ENCODE results near the gene IL32.
"Not testable (repeated sequence)": the region's sequence is repeated elsewhere in the genome, so short reads cannot be mapped to it uniquely, and the experiment has no call there.

IL32 gene

DNA sequence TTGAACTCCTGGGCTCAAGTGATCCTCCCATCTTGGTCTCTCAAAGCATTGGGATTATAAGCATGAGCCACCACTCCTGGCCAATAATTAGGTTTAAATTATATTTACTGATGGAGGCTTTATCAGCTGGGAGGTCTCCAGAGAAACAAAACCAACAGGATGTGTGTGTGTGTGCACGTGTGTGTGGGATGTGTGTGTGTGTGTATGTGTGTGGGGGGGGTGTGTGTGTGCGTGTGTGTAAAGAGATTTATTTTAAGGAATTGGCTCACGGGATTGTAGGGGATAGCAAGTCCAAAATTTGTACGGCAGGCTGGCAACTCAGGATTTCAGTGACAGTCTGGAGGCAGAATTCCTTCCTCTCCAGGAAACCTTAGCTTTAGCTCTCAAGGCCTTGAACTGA, 14.4 kb upstream of the IL32 start:
- in situ Hi-C loops (cut with MboI; ENCODE audit: low sequenced_read_pairs), result no loop called here

DNA sequence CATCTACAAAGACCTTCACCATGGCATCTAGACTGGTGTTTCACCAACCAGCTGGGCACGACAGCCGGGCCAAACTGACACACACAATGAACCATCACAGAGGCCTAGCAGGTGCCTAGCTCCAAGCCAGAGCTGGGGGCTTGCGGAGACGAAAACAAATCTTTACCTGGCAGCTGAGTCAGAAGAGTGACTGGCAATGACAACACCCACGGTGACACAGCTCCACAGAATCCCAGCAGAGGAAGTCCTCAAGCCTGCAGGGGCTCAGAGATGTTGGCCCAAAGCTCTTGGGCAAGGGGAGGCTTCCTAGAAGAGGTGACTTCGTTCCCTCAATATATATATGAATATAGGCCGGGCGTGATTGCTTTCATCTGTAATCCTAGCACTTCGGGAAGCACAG, 13.9 kb upstream of the IL32 start:
- in situ Hi-C loops (cut with MboI; ENCODE audit: low sequenced_read_pairs), result no loop called here

GRCh38 chr16:3052571-3053329, 12.7 kb upstream of the IL32 start:
- in situ Hi-C loops (cut with MboI; ENCODE audit: low sequenced_read_pairs), result not testable (repeated sequence)

DNA sequence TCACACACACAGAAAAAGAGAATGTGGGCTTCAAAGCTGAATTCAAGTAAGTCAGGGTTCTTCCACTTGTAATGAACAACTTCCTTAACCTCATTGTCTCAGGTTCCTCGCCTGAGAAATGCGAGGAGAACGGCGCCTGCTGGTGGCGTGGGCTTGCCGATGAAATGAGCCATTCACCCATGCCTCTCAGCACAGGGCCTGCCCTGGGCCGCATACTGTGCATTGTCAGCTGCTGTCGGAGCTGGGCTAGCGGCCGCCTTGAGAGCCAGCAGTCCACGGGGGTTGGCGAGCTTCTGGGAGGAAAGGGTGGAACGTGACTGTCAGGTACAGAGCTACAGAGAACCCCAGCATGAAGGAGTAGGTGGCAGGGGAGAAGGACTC, 12.1 kb upstream of the IL32 start:
- in situ Hi-C loops (cut with MboI; ENCODE audit: low sequenced_read_pairs), result not testable (repeated sequence)

- in situ Hi-C loops (cut with MboI; ENCODE audit: low sequenced_read_pairs), result no loop called here
These were observed 10.3 kb upstream of the IL32 start for GRCh38 chr16:3054965-3055733.

DNA sequence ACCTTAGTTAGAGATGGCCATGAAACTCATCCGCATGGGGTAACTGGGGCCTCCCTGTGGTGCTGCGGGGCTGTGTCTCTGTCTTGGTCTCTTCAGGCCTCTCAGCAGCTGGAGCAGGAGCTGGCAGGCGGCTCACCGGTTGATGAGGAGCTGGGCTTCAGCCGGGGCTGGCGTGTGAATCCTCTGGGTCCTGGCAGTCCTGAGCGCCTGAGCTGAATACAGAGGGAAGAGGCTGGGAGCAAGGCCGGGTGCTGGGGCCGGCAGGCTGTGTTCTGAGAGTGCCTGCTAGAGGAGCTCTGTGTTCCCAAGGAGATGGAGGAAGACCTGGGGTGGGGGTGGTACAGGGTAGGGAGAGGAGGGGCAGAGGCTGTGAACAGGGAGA, 9.7 kb upstream of the IL32 start:
- in situ Hi-C loops (cut with MboI; ENCODE audit: low sequenced_read_pairs), result not testable (repeated sequence)

DNA sequence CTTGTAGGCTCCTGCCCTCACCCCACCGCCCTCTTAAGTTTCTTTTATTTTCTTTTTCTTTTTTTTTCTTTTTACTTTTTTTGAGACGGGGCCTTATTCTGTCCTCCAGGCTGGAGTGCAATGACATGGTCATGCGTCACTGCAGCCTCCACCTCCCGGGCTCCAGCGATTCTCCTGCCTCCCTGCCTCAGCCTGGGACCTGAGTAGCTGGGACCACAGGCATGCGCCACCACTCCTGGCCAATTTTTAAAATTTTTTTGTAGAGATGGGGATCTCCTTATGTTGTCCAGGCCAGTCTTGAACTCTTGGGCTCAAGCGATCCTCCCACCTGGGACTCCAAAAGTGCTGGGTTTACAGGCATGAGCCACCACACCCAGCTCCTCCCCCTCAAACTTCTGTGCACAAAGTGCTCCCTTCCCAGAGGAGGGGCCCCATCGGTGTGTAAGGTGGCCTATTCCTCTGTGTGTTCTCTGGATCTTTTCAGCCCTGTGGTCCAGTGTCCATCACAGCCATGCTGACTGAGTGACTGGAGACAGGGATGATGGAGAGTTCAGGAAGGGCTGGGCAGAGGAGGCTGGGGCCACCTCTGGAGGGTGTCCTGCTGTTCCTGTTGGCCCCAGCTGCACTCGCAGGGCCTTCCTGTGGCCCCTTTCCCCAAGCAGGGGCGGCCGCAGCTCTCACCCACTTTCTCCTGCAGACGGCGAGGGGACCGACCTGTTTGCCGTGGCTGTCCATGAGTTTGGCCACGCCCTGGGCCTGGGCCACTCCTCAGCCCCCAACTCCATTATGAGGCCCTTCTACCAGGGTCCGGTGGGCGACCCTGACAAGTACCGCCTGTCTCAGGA, 8.9 kb upstream of the IL32 start:
- in situ Hi-C loops (cut with MboI; ENCODE audit: low sequenced_read_pairs), result no loop called here

- in situ Hi-C loops (cut with MboI; ENCODE audit: low sequenced_read_pairs), result no loop called here
These were observed 8.0 kb upstream of the IL32 start for GRCh38 chr16:3057181-3058138.

DNA sequence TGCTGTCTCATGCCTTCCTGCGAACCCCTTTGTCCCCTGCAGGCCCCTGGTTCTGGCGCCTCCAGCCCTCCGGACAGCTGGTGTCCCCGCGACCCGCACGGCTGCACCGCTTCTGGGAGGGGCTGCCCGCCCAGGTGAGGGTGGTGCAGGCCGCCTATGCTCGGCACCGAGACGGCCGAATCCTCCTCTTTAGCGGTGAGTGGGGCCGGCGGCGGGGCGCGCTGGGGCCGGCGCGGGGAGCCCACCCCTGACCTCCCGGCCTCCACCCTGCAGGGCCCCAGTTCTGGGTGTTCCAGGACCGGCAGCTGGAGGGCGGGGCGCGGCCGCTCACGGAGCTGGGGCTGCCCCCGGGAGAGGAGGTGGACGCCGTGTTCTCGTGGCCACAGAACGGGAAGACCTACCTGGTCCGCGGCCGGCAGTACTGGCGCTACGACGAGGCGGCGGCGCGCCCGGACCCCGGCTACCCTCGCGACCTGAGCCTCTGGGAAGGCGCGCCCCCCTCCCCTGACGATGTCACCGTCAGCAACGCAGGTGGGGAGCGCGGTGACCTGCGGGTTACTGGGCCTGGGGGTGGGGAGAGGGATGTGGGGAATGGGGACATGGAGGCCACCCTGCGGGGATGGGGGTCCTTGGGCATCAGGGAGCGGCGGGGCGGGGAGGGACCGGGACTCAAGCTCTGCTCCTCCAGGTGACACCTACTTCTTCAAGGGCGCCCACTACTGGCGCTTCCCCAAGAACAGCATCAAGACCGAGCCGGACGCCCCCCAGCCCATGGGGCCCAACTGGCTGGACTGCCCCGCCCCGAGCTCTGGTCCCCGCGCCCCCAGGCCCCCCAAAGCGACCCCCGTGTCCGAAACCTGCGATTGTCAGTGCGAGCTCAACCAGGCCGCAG, 7.1 kb upstream of the IL32 start:
- in situ Hi-C loops (cut with MboI; ENCODE audit: low sequenced_read_pairs), result no loop called here

- in situ Hi-C loops (cut with MboI; ENCODE audit: low sequenced_read_pairs), result no loop called here
These were observed 6.3 kb upstream of the IL32 start for GRCh38 chr16:3059041-3059722.

DNA sequence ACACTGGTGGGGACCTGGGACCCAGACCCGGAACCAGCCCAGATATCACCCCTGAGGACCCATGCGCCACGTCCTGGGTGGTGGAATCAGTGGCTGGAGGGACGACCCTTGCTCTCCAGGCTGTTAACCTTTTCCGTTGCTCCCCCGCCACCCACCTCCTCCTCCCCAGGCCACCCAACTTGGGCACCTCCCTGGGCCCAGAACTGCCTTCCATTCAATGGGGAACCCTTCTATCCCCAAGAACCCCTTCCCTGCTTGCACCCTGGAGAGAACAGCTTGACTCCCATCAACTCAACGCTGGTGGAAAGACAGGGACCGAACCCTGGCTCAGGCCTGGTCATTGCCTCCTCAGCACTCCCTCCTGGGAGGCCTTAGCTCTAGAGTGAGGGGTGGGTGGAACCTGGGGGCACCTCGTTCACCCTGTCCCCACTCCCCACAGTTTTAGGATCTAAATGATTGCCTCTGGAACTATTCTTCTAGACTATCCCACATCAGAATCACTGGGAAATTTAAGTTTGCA, 5.7 kb upstream of the IL32 start:
- in situ Hi-C loops (cut with MboI; ENCODE audit: low sequenced_read_pairs), result loop anchor here (5.0 kb wide), 1 partner anchor 68 kb away; no protein-coding TSS in a partner anchor

- in situ Hi-C loops (cut with MboI; ENCODE audit: low sequenced_read_pairs), result loop anchor here (5.0 kb wide), 1 partner anchor 67 kb away; no protein-coding TSS in a partner anchor
These were observed 4.9 kb upstream of the IL32 start for GRCh38 chr16:3060339-3061127.

DNA sequence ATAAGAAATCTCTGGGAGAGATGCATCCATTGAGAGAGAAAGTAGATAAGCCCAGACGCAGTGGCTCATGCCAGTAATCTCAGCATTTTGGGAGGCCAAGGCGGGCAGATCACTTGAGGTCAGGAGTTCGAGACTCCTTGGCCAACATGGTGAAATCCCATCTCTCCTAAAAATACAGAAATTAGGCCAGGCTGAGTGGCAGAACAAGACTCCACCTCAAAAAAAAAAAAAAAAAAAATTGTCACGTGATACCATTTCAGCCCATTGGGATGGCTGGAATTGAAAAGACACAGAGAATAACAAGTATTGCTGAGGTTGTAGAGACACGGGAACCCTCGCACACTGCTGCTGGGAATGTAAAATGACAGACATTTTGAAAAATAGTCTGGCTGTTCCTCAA, 2.9 kb upstream of the IL32 start:
- in situ Hi-C loops (cut with MboI; ENCODE audit: low sequenced_read_pairs), result loop anchor here (5.0 kb wide), 1 partner anchor 65 kb away; no protein-coding TSS in a partner anchor

DNA sequence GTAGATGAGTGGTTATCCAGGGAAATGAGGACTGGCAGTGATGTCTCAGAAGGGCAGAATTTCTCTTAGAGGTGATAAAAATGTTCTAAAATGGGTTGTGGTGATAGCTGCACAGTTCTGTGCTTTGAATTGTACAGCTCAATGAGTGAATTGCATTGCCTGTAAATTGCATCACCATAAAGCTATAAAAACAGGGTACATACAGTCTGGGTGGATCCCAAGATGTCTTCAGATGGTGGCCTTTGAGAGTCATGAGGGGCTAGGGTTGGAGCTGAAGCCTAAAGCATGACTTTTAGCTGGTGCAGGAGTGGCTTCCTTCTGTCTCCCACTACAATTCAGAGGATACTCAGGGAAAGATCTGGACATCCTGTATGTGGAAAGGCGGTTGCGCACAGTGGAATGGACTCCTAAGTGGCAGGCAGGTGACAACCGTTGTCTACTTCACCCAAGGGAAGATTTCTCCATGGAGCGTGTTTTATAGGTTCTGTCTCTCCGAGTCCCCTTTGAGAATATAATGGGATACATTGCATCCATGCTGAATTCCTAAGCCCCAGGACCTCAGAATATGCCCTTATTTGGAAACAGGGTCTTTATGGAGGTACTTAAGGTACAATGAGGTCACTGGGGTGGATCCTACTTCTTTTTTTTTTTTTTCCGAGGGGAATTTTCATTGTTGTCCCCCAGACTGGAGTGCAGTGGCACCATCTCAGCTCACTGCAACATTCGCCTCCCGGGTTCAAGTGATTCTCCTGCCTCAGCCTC, 1.6 kb upstream of the IL32 start:
- in situ Hi-C loops (cut with MboI; ENCODE audit: low sequenced_read_pairs), result loop anchor here (5.0 kb wide), 1 partner anchor 63 kb away; no protein-coding TSS in a partner anchor

DNA sequence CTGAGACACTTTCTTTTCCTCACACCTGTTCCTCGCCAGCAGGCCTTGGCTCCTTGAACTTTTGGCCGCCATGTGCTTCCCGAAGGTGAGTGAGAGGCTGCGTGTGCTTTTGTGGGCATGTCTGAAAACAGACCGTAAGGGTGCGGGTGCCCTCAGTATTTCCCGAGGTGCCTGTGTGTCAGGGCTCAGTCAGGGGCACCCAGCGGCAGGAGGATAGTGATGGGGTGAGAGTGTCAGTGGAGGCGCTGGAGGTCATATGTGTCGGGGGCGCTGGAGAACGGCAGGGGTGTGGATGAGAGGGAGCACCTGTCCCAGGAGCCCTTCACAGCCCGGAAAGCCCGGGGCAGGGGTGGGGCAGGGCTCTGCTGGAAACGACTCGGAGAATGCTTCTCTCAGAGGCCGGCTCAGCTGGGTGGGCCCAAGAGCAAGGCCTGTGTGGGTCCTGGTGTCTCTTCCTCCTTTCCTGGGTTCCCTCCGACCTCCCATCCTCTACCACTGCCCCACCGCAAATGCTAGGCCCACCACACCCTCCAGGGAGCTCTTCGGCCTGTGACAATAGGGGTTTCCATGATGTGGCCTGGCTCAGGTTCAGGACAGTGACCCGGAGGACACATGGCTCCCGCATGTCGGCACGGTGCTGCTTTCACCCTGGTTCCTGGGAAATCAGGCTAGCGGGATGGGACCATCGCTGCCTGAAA, 451 bp downstream of the IL32 start:
- in situ Hi-C loops (cut with MboI; ENCODE audit: low sequenced_read_pairs), result no loop called here

DNA sequence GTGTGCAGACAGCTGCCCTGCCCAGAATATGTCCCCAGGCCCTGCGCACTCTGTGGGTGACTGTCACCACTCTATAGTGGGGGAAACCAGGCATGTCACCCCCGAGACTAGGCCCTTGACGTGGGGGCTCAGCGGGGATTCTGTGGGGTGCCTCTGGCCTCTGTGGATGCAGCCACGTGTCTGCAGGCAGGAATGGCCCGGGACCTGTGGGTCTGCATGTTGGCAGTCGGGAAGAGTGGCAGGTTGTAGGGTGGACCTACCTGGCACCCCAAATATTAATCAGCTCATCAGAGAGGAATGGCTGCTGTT, 954 bp downstream of the IL32 start:
- in situ Hi-C loops (cut with MboI; ENCODE audit: low sequenced_read_pairs), result no loop called here

Measured in HL-60/S4 (cell line).